ENCODE data around the gene TRAPPC3.

The TRAPPC3 gene

DNA sequence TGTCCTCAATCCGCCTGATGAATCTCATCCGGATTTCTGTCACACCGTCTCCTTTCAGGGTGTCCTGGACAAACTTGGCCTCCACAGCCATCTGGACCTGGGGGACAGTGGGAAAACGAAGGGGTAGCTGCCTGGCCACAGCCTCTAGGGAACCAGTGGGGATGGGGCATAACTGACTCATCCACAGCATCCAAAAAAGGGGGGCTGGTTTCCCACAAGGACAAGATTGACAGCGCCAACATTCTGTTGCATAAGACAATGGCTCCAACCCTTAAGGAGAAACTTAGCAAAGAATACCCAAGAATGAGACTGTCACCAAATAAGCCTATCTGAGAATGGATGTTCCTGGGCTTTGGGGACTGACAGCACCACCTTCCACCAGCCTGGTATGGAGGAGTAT lies 12.1 kb downstream of the TRAPPC3 start:
- FAIRE-seq (no peak), DNase-seq (ENCODE audit: insufficient read length, low spot score) (no peak)
- TF ChIP-seq, protein P1, sequence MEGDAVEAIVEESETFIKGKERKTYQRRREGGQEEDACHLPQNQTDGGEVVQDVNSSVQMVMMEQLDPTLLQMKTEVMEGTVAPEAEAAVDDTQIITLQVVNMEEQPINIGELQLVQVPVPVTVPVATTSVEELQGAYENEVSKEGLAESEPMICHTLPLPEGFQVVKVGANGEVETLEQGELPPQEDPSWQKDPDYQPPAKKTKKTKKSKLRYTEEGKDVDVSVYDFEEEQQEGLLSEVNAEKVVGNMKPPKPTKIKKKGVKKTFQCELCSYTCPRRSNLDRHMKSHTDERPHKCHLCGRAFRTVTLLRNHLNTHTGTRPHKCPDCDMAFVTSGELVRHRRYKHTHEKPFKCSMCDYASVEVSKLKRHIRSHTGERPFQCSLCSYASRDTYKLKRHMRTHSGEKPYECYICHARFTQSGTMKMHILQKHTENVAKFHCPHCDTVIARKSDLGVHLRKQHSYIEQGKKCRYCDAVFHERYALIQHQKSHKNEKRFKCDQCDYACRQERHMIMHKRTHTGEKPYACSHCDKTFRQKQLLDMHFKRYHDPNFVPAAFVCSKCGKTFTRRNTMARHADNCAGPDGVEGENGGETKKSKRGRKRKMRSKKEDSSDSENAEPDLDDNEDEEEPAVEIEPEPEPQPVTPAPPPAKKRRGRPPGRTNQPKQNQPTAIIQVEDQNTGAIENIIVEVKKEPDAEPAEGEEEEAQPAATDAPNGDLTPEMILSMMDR (IDR thresholded peaks at IDR 0.05; ENCODE audit: insufficient read depth, missing control alignments), result no peak

DNA sequence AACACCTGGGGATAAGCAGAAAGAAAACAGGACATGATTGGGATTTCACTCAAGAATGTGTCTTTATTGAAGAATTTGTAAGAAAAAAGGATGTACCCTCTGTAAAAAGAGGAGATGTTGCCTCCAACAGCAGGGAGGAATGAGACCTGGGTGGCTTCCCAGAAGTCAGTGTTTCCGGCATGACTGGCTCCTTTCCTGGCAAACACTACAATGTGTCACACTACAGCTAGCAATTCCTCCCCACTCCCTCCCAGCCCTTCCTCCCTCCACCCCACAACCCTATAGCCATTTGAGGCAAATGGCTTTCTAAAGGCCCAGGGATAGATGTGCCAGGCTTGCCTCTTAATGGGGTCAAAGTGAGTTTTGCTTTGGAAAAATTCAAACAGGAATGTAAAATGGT lies 12.8 kb downstream of the TRAPPC3 start:
- TF ChIP-seq, protein P1 (IDR thresholded peaks at IDR 0.05; ENCODE audit: insufficient read depth, missing control alignments), result no peak
- FAIRE-seq, result no peak
- DNase-seq (ENCODE audit: insufficient read length, low spot score), result no peak

DNA sequence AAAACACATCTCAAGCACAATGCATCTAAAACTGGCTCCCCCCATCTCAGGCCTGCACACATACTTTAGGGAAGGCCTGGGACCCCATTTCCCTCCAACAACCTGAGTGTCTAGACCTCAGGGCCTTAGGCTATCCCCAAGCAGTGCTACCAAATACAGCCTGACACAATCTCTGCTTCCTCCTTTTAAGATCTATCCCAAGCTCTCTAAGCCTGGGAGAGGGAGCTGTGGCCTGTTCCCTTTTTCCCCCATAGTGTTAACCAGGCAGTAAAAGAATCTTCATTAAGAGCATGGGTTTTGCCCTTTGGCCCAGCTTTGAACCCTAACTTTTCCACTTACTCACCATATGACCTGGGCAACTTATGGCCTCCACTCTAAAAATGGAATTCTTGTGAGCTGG lies 13.5 kb downstream of the TRAPPC3 start:
- FAIRE-seq (no peak), DNase-seq (ENCODE audit: insufficient read length, low spot score) (no peak)
- TF ChIP-seq, protein P1 (IDR thresholded peaks at IDR 0.05; ENCODE audit: insufficient read depth, missing control alignments), result no peak

DNA sequence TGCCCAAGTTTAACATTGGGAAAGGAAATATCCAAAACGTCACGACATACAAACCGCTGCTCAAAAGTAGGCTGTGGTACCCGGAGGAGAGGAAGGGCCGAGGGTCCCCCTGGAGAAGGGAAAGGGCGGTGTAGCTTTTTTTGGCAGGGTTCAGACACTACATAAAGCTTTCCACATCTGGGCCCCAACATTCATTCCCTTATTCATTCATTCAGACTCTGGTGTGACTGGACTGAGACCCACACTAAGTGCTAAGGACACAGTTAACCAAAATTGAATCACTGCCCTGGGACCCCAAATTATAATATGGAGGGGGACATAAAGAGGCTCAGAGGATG lies 14.0 kb downstream of the TRAPPC3 start:
- DNase-seq (ENCODE audit: insufficient read length, low spot score) (no peak), FAIRE-seq (no peak)
- TF ChIP-seq, protein P1 (IDR thresholded peaks at IDR 0.05; ENCODE audit: insufficient read depth, missing control alignments), result no peak

DNA sequence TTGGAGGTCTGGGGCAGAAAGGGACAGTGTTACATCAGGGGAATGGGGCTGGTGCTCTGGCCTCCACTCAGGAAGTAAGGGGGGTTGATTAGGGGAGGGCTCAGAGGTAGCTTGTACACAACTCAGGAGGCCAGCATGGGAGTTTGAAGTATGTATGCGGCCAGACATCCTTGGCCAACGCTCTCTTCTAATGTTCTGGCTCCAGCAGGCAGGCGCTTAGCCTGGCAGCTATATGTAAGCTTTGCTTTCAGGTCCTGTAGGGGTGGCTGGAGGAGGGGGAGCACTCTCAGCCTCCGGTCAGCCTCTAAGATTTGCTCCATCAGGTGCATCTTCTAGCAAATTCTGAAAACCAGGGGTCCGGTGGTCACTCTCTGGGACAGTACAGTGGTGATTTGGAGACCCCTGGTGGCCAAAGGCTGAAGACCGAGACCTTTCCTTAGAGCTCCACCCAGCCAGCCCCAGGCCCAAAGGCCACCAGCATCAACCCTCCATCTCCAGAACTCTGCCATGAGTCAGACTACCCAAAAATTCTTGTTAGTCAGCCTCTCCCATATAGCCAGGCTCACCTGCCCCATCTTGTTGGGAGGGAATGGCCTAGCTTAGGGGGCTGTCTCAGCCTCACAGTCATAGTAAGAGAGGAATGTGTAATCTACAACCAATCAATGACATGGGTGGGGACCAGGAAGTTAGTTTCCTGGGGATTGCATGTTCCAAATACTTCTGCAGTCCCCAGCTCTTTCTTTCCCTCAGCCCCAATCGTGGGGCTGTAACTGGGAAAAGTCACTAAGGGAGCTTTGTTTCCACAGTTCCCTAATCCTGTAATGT lies 14.6 kb downstream of the TRAPPC3 start:
- DNase-seq (ENCODE audit: insufficient read length, low spot score) (peak; percentile 79), FAIRE-seq (no peak)
- TF ChIP-seq, protein P1 (IDR thresholded peaks at IDR 0.05; ENCODE audit: insufficient read depth, missing control alignments), result peak; percentile 56

DNA sequence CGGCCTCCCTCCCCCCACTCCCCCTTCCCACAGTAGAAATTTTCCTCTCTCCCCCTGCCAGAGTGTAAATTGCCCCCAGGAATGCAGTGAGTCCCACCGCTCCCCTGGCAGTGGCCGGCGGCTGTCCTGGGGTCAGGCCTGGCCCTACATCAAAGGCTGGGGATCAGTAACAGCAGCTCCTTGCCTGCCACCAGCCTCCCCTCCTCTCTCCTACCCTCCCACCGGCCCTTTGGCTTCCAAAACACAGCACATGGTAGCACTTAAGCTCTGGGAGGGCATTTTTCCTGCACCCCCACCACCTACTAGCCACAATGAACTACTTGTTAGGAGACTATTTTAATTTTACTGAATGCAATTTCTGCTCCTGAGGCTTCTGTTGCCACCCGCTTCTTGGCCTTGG lies 15.3 kb downstream of the TRAPPC3 start:
- TF ChIP-seq, protein P1 (IDR thresholded peaks at IDR 0.05; ENCODE audit: insufficient read depth, missing control alignments), result no peak
- FAIRE-seq (no peak), DNase-seq (ENCODE audit: insufficient read length, low spot score) (no peak)

DNA sequence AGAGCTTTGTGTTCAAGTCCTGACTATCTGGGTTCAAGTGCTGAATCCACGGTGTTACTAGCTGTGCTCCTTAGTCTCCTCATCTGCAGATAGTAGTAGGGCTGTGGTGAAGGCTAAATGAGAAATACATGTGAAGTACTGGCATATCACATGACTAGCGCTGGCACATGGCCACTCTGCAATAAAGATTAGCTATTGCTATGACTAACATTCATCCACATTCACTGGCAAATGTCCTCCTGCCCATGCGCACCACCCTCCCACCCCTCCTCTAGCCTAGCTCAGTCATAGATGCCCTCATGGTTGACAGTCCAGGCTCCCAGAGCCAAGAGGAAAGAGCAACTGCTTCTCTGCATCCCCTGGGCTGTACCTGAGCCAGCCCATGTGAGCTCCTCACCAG lies 15.8 kb downstream of the TRAPPC3 start:
- DNase-seq (ENCODE audit: insufficient read length, low spot score), result no peak
- TF ChIP-seq, protein P1 (IDR thresholded peaks at IDR 0.05; ENCODE audit: insufficient read depth, missing control alignments), result no peak
- FAIRE-seq, result no peak
